H1 (cell line): ENCODE data around the gene BIRC7. TPM values are rescaled to one million over a fixed set of nuclear protein-coding genes. Genes with fewer than 3 reads are reported as not detected.

ENCODE experiments used
- CTCF ChIA-PET: fragments of 300-600 bp; sonication (Branson Sonifier 250); formaldehyde crosslinking; loops from one replicate; lab custom pipeline; 2021; ENCODE audit not compliant: partially characterized antibody; lab: Charles Lee
- POLR2A ChIA-PET: fragments of 300-600 bp; sonication (Branson Sonifier 250); formaldehyde crosslinking; loops from one replicate; lab custom pipeline; 2021; ENCODE audit warnings: inconsistent platforms; ENCODE audit not compliant: partially characterized antibody; lab: Charles Lee
- DNase-seq, 2 experiments: peaks; one replicate each; pipeline versions ENCODE4 v3.0.0 to v3.0.0-alpha.2; 2010 to 2022; ENCODE audit warnings: low spot score in 2 of 2, low read depth in 1 of 2, mixed read lengths in 1 of 2
- FAIRE-seq: peaks from 2 replicates; lab custom pipeline; 2011; peaks lifted over from hg19 to GRCh38; lab: Jason Lieb, UNC
- H2AFZ ChIP-seq: 2 replicates; pipeline ENCODE4 v1.8.1; 2012; ENCODE audit warnings: low read length, inconsistent platforms
- H2AK5ac ChIP-seq: 2 replicates; pipeline ENCODE4 v1.6.1; 2013; ENCODE audit warnings: low read depth, low read length
- H2BK120ac ChIP-seq: replicated peaks from 2 replicates; pipeline ENCODE3; 2013; ENCODE audit warnings: low read depth, low read length, inconsistent platforms
- H2BK12ac ChIP-seq: 2 replicates; pipeline ENCODE4 v1.6.1; 2013; ENCODE audit warnings: low read depth, low read length
- H2BK15ac ChIP-seq: 2 replicates; pipeline ENCODE4 v1.6.1; 2013; ENCODE audit warnings: low read length
- H2BK20ac ChIP-seq: 2 replicates; pipeline ENCODE4 v1.6.1; 2013; ENCODE audit warnings: low read length
- H2BK5ac ChIP-seq: 2 replicates; pipeline ENCODE4 v1.6.1; 2013; ENCODE audit warnings: low read depth, low read length
- H3K14ac ChIP-seq: 2 replicates; pipeline ENCODE4 v1.6.1; 2013; ENCODE audit warnings: inconsistent platforms; ENCODE audit not compliant: insufficient read length
- H3K18ac ChIP-seq: 2 replicates; pipeline ENCODE4 v1.6.1; 2013; ENCODE audit warnings: low read length; ENCODE audit errors: extremely low read depth
- H3K23ac ChIP-seq: 2 replicates; pipeline ENCODE4 v1.6.1; 2013; ENCODE audit warnings: inconsistent platforms; ENCODE audit not compliant: insufficient read length
- H3K23me2 ChIP-seq: 2 replicates; pipeline ENCODE4 v1.6.1; 2013; ENCODE audit warnings: low read depth, low read length
- H3K27ac ChIP-seq: 2 replicates; pipeline ENCODE4 v1.6.1; 2011; ENCODE audit warnings: low read depth, low read length, inconsistent platforms
- H3K27me3 ChIP-seq, 4 experiments: replicated peaks in 1 of 4; 1 replicate in 1 of 4; 2 replicates in 3 of 4; pipeline versions ENCODE4 v1.6.1 to v1.8.1; 2011 to 2013; ENCODE audit warnings: low read length in 3 of 4, mild to moderate bottlenecking in 3 of 4, inconsistent platforms in 2 of 4, mixed read lengths in 2 of 4, moderate library complexity in 1 of 4; ENCODE audit not compliant: control insufficient read depth in 3 of 4, insufficient read depth in 3 of 4; ENCODE audit errors: extremely low read depth in 1 of 4
- H3K36me3 ChIP-seq, 4 experiments: 2 replicates each; pipeline versions ENCODE4 v1.6.1 to v1.8.1; 2011 to 2013; ENCODE audit warnings: mild to moderate bottlenecking in 4 of 4, low read length in 3 of 4, moderate library complexity in 2 of 4, control low read depth in 1 of 4, inconsistent platforms in 1 of 4; ENCODE audit not compliant: insufficient read depth in 4 of 4, control insufficient read depth in 2 of 4
- H3K4ac ChIP-seq: replicated peaks from 2 replicates; pipeline ENCODE3; 2013; ENCODE audit warnings: low read length, low read depth, mixed read lengths, inconsistent platforms; ENCODE audit not compliant: insufficient read length
- H3K4me1 ChIP-seq, 4 experiments: replicated peaks in 1 of 4; 1 replicate in 1 of 4; 2 replicates in 3 of 4; pipeline versions ENCODE4 v1.6.1 to v1.8.1; 2011 to 2013; ENCODE audit warnings: low read length in 3 of 4, inconsistent platforms in 2 of 4, mixed read lengths in 1 of 4; ENCODE audit not compliant: insufficient read depth in 4 of 4, control insufficient read depth in 3 of 4
- H3K4me2 ChIP-seq, 2 experiments: 2 replicates each; pipeline versions ENCODE4 v1.6.1 to v1.8.1; 2011 to 2013; ENCODE audit warnings: low read depth in 2 of 2, low read length in 2 of 2, control low read depth in 1 of 2, inconsistent platforms in 1 of 2, mild to moderate bottlenecking in 1 of 2; ENCODE audit not compliant: insufficient read depth in 1 of 2
- H3K4me3 ChIP-seq, 4 experiments: fragments of 200-600, 300-600 bp in 1 of 4; sonication (generic), shearing (Covaris generic), sonication (Bioruptor Twin) in 1 of 4; 2 replicates each; pipeline versions ENCODE4 v1.5.1 to v1.8.1; 2011 to 2016; ENCODE audit warnings: low read length in 4 of 4, low read depth in 3 of 4, control low read depth in 2 of 4, inconsistent platforms in 2 of 4, mild to moderate bottlenecking in 2 of 4, mixed read lengths in 1 of 4, moderate library complexity in 1 of 4; ENCODE audit not compliant: insufficient read depth in 2 of 4; ENCODE audit errors: extremely low read depth in 1 of 4
- H3K56ac ChIP-seq: replicated peaks from 2 replicates; pipeline ENCODE3; 2013; ENCODE audit warnings: low read depth, mild to moderate bottlenecking, mixed read lengths, low read length, inconsistent platforms; ENCODE audit not compliant: insufficient read length
- H3K79me1 ChIP-seq: 2 replicates; pipeline ENCODE4 v1.6.1; 2013; ENCODE audit warnings: low read depth, low read length, control low read depth
- H3K79me2 ChIP-seq, 2 experiments: 2 replicates each; pipeline versions ENCODE4 v1.6.1 to v1.8.1; 2012 to 2013; ENCODE audit warnings: low read length in 2 of 2, mild to moderate bottlenecking in 2 of 2, inconsistent platforms in 1 of 2; ENCODE audit not compliant: insufficient read depth in 2 of 2, control insufficient read depth in 1 of 2
- H3K9ac ChIP-seq, 4 experiments: replicated peaks in 1 of 4; 1 replicate in 1 of 4; 2 replicates in 3 of 4; pipeline versions ENCODE4 v1.6.1 to v1.8.1; 2011 to 2013; ENCODE audit warnings: low read depth in 3 of 4, low read length in 3 of 4, control low read depth in 2 of 4, mild to moderate bottlenecking in 2 of 4, moderate library complexity in 2 of 4, inconsistent platforms in 1 of 4; ENCODE audit errors: extremely low read depth in 1 of 4
- H3K9me3 ChIP-seq, 2 experiments: 2 replicates each; pipeline versions ENCODE4 v1.6.1 to v1.8.1; 2012 to 2013; ENCODE audit warnings: mild to moderate bottlenecking in 2 of 2, moderate library complexity in 2 of 2, control low read depth in 1 of 2, inconsistent platforms in 1 of 2, low read depth in 1 of 2, low read length in 1 of 2, mixed read lengths in 1 of 2; ENCODE audit not compliant: insufficient read depth in 2 of 2
- H4K20me1 ChIP-seq, 2 experiments: replicated peaks in 1 of 2; 2 replicates each; pipeline versions ENCODE3 to v1.8.1; 2011 to 2013; ENCODE audit warnings: inconsistent platforms in 2 of 2, low read length in 2 of 2, mild to moderate bottlenecking in 1 of 2; ENCODE audit not compliant: insufficient read depth in 2 of 2, control insufficient read depth in 1 of 2
- H4K5ac ChIP-seq: 2 replicates; pipeline ENCODE4 v1.6.1; 2013; ENCODE audit warnings: low read length, low read depth, mixed read lengths, inconsistent platforms; ENCODE audit not compliant: insufficient read length
- H4K8ac ChIP-seq: 2 replicates; pipeline ENCODE4 v1.8.0; 2013; ENCODE audit warnings: mild to moderate bottlenecking, moderate library complexity, low read length, inconsistent platforms; ENCODE audit not compliant: insufficient read depth; ENCODE audit errors: extremely low read depth
- H4K91ac ChIP-seq: replicated peaks from 2 replicates; pipeline ENCODE3; 2013; ENCODE audit warnings: low read length, mixed read lengths, inconsistent platforms; ENCODE audit not compliant: insufficient read length
- CTBP2 ChIP-seq: IDR thresholded peaks from 2 replicates; pipeline ENCODE4 v1.7.0; 2011; ENCODE audit warnings: borderline replicate concordance, mild to moderate bottlenecking, moderate library complexity, mixed read lengths, low read length; ENCODE audit not compliant: insufficient read depth, insufficient read length
- CTCF ChIP-seq, 3 experiments: IDR thresholded peaks; 1 replicate in 2 of 3; 2 replicates in 1 of 3; pipeline versions ENCODE4 v1.5.1 to v1.6.1; 2011; ENCODE audit warnings: low read length in 3 of 3, mild to moderate bottlenecking in 3 of 3, inconsistent platforms in 2 of 3, low read depth in 1 of 3, moderate library complexity in 1 of 3; ENCODE audit not compliant: insufficient read depth in 1 of 3; ENCODE audit errors: control extremely low read depth in 1 of 3
- MAFK ChIP-seq: IDR thresholded peaks from 2 replicates; pipeline ENCODE4 v1.6.1; 2012; ENCODE audit warnings: low read depth, mild to moderate bottlenecking, improper control_type of control experiment, low read length
- RAD21 ChIP-seq, 2 experiments: IDR thresholded peaks in 1 of 2; conservative IDR thresholded peaks in 1 of 2; 2 replicates each; pipeline ENCODE4 v1.6.1; 2011; ENCODE audit warnings: low read depth in 2 of 2, low read length in 2 of 2, improper control_type of control experiment in 1 of 2, inconsistent platforms in 1 of 2, mild to moderate bottlenecking in 1 of 2, moderate library complexity in 1 of 2
- RNF2 ChIP-seq: fragments of 200-900, 300-1000 bp; sonication (generic); IDR thresholded peaks from 2 replicates; pipeline ENCODE4 v1.7.1; 2016; ENCODE audit warnings: borderline replicate concordance, low read depth, mild to moderate bottlenecking, antibody characterized with exemption, low read length; ENCODE audit not compliant: poor library complexity, severe bottlenecking; ENCODE audit errors: missing control alignments
- SP1 ChIP-seq: IDR thresholded peaks from 2 replicates; pipeline ENCODE4 v1.6.1; 2011; ENCODE audit warnings: low read depth, low read length
- WGBS, 2 experiments: shearing (Covaris generic) in 1 of 2; methylation state at CpG; one replicate each; pipeline versions ENCODE4 v1.1.6 to v1.1.7; 2013 to 2015; ENCODE audit warnings: low lambda C conversion rate in 2 of 2, mixed read lengths in 2 of 2, inconsistent platforms in 1 of 2, low coverage in 1 of 2, missing lambda C conversion rate in 1 of 2; ENCODE audit not compliant: insufficient replicate concordance in 2 of 2, insufficient coverage in 1 of 2, insufficient read length in 1 of 2; ENCODE audit errors: extremely low coverage in 1 of 2, missing lambda C conversion rate in 1 of 2; 5-methylcytosine and 5-hydroxymethylcytosine counted together
- polyA plus RNA-seq, 7 experiments: library from polyadenylated mRNA; depleted of rRNA in 3 of 7; stranded (reverse) in 5 of 7; unstranded in 2 of 7; fragments of >200 nt in 5 of 7; fragments of 200-250 nt in 2 of 7; gene quantifications; 1 replicate in 5 of 7; 2 replicates in 1 of 7; 4 replicates in 1 of 7; pipeline versions ENCODE4 v1.2.1 to v1.2.3, GENCODE V29; 2011 to 2013; ENCODE audit warnings: missing spikeins in 2 of 7, mixed read lengths in 2 of 7
- total RNA-seq: library from RNA; stranded (reverse); fragmentation: NEBNext Ultra II Directional; extraction: Animal tissue kit (Norgen Biotek cat#: 25700); gene quantifications from 2 replicates; pipeline ENCODE4 v1.2.1, GENCODE V29; 2021
- TF ChIP-seq, protein P1 (sequence below): IDR thresholded peaks from 2 replicates; pipeline ENCODE4 v1.6.1; 2012; ENCODE audit warnings: inconsistent platforms

BIRC7 gene
- total and polyA plus RNA-seq, 2 of the 8 experiments (the other 6 are each of a cell fraction or from before 2014, with no cell fraction given) = 0.11 to 0.41 TPM

DNA sequence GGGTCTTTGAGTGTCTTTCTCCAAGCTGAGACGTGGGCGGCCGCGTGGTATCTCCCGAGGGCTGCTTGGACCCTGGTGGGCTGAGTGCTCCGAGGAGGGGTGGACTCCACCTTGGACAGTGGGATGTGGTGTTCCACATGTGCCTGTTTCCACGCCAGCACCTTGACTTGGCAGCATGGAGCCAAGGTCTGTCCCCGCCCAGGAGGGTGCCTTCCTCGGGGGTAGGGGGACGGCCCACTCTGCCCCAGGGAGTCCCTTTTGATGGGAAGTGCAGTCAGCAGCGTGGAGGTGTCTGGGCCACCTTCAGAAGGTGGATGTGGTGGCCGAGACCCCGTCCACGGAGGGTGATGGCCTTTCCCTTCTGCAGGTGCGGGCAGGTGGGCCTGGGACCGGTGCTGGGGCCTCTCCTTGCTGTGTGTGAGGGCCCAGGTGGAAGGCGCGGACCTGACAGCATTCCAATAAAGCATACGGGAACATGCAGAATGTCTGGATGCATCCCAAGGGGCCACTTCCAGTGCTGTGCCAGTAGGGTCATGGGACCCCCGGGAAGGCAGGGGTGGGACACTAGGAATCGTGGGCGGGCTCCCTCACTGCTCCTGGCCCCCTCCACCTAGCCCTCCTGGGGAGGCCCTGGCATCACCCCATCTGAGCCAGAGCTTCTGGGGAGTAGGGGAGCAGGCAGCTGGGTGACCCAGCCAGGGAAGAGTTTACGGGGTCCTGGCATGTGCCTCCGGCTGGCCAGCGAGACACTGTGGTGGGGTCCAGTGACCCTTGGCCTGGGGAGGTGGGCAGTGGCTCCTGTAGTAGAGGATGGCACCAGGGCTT lies 53.8 kb downstream of the BIRC7 start:
- CTCF ChIA-PET = interaction anchor here (1.0 to 9.9 kb wide), 7 partner anchors 8 to 90 kb away, joined by 3 to 81 read pairs (median 21); partner anchors contain the start of gene ARFGAP1
- H3K23ac ChIP-seq = no peak overlapping the region
- H3K36me3 ChIP-seq = peaks cover 0 to 26% (median 6%) of the 10 kb centered on the region in 4 experiments; a peak in 4 of 8 replicates
- peaks cover 0 to 9% of the 10 kb centered on the region in 2 experiments for H4K20me1 ChIP-seq
- H3K27ac ChIP-seq = no peak overlapping the region
- H3K27me3 ChIP-seq = no peaks in the 10 kb centered on the region
- no peak overlapping the region for H2BK15ac ChIP-seq
- H4K91ac ChIP-seq = no peak overlapping the region
- H4K8ac ChIP-seq = no peak overlapping the region
- H3K23me2 ChIP-seq = no peaks in the 10 kb centered on the region
- FAIRE-seq (no peak), DNase-seq (no peak)
- no peak overlapping the region for H3K14ac ChIP-seq
- H3K79me1 ChIP-seq = no peaks in the 10 kb centered on the region; the same call in 1 of the 2 replicates
- POLR2A ChIA-PET = no interaction called here
- no peak overlapping the region for H3K4me2 ChIP-seq
- no peak overlapping the region for H3K56ac ChIP-seq
- H2AK5ac ChIP-seq = no peak overlapping the region
- no peak overlapping the region for H3K4ac ChIP-seq
- 92% methylated on average over 24 of the region's 25 CpGs; no CpG with 5 or more reads in 1 of the 2 experiments for WGBS, 2 experiments
- H3K18ac ChIP-seq = no peak overlapping the region
- H3K9ac ChIP-seq = no peak overlapping the region
- no peak overlapping the region for H2BK5ac ChIP-seq
- no peak overlapping the region for H2BK20ac ChIP-seq
- H3K4me1 ChIP-seq = peaks cover 0 to 14% (median 6%) of the 10 kb centered on the region in 4 experiments; a peak in 4 of 7 replicates
- no peak overlapping the region for H3K4me3 ChIP-seq
- no peaks in the 10 kb centered on the region for H3K9me3 ChIP-seq
- no peak overlapping the region for H2BK120ac ChIP-seq
- no peak overlapping the region for H4K5ac ChIP-seq
- no peak overlapping the region for H2BK12ac ChIP-seq
- no peak overlapping the region for H2AFZ ChIP-seq
- no peaks in the 10 kb centered on the region for H3K79me2 ChIP-seq
- no peak for TF ChIP-seq SP1
- no peak for TF ChIP-seq RNF2
- no peak for TF ChIP-seq CTCF (IDR thresholded peaks at IDR 0.05; ENCODE audit: control extremely low read depth in 1 of 3, insufficient read depth in 1 of 3, low read depth in 1 of 3, low read length in 3 of 3)
- TF ChIP-seq CTBP2 = no peak
- TF ChIP-seq, protein P1, sequence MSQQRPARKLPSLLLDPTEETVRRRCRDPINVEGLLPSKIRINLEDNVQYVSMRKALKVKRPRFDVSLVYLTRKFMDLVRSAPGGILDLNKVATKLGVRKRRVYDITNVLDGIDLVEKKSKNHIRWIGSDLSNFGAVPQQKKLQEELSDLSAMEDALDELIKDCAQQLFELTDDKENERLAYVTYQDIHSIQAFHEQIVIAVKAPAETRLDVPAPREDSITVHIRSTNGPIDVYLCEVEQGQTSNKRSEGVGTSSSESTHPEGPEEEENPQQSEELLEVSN = no peak
- no peak for TF ChIP-seq RAD21 (IDR thresholded peaks at IDR 0.05 in 1 of 2, conservative IDR thresholded peaks at IDR 0.05 in 1 of 2; ENCODE audit: low read depth in 2 of 2, low read length in 2 of 2)
- TF ChIP-seq MAFK = no peak
